Tibial nerve (tissue), 4 donors: ENCODE results near the gene RAB39A. TPM values are rescaled to one million over a fixed set of nuclear protein-coding genes. Genes with fewer than 3 reads are reported as not detected.

Experiments used
- DNase-seq, 2 donors: peaks; one replicate each; pipeline ENCODE4 v3.0.0-alpha.2; 2019; ENCODE audit warnings: low spot score in 2 of 2
- H3K27ac ChIP-seq, 4 donors: fragments of 200-600 bp; sonication (generic) in 3 of 4; one replicate each; pipeline ENCODE4 v1.5.1; 2017 to 2019; ENCODE audit warnings: mild to moderate bottlenecking in 1 of 4
- H3K27me3 ChIP-seq, 2 donors: fragments of 200-600 bp; sonication (generic) in 1 of 2; one replicate each; pipeline versions ENCODE4 v1.5.1 to v1.6.0; 2017 to 2019
- H3K36me3 ChIP-seq, 3 donors: fragments of 200-600 bp; sonication (generic); one replicate each; pipeline ENCODE4 v1.5.1; 2018 to 2019
- H3K4me1 ChIP-seq, 4 donors: fragments of 200-600 bp; sonication (generic) in 3 of 4; one replicate each; pipeline ENCODE4 v1.5.1; 2017 to 2019
- H3K4me3 ChIP-seq, 4 donors: fragments of 200-600 bp; sonication (generic) in 3 of 4; one replicate each; pipeline ENCODE4 v1.5.1; 2017 to 2019; ENCODE audit warnings: mild to moderate bottlenecking in 1 of 4, moderate library complexity in 1 of 4
- H3K9me3 ChIP-seq, 4 donors: fragments of 200-600 bp; sonication (generic) in 3 of 4; one replicate each; pipeline ENCODE4 v1.5.1; 2017 to 2019
- EP300 ChIP-seq, 2 donors: sonication (generic); formaldehyde crosslinking; IDR thresholded peaks; one replicate each; pipeline ENCODE4 v1.6.1; 2017; ENCODE audit warnings: antibody characterized with exemption in 2 of 2, mild to moderate bottlenecking in 1 of 2
- POLR2A ChIP-seq, 2 donors: fragments of 450-650 bp; IDR thresholded peaks; one replicate each; pipeline ENCODE4 v1.6.1; 2017; ENCODE audit warnings: antibody characterized with exemption in 2 of 2, mild to moderate bottlenecking in 2 of 2, moderate library complexity in 2 of 2
- WGBS, 2 donors: methylation state at CpG; one replicate each; pipeline ENCODE4 v1.1.5; 2018; 5-methylcytosine and 5-hydroxymethylcytosine counted together
- total RNA-seq, 4 donors: library from RNA; depleted of rRNA; stranded (reverse); fragments of >200 nt; gene quantifications; one replicate each; pipeline ENCODE4 v1.1.0, GENCODE V29; 2016
- TF ChIP-seq, protein P1 (sequence below), 5 experiments: fragments of 200-600 bp in 3 of 5; fragments of 450-650 bp in 2 of 5; sonication (generic) in 3 of 5; IDR thresholded peaks; one replicate each; pipeline ENCODE4 v1.5.1; 2016 to 2019; ENCODE audit warnings: antibody characterized with exemption in 5 of 5, mild to moderate bottlenecking in 3 of 5, moderate library complexity in 2 of 5

The RAB39A gene
- total RNA-seq, 4 donors from 2014 or later: 0.63 to 2.4 (median 1.5) TPM; not detected in 1

DNA sequence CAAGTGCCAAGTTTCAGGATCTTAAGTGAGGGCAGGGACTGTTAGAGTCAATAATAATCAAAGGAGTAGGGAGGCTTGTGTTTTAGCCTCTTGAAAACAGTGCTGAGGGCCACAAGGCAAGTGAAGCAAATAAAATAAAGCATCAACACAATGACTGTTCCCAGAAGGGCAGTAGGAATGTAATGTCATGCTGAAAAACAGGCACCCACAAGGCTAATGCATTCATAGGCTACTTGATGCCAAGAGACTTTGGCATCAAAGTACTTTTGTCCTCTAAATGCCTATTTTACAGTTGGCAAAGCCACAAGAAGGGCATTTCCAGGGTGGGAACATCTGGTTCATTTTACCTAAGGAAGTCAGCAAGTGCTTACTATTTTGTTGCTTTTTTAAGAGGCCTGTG is 22.9 kb downstream of the RAB39A start:
- no peaks in the 10 kb centered on the region for H3K36me3 ChIP-seq
- no peaks in the 10 kb centered on the region for H3K4me1 ChIP-seq
- H3K4me3 ChIP-seq: no peak overlapping the region
- no peaks in the 10 kb centered on the region for H3K9me3 ChIP-seq
- H3K27ac ChIP-seq: peak overlapping the region in 2 of 4 donors; percentile 31 to 55
- TF ChIP-seq, protein P1, sequence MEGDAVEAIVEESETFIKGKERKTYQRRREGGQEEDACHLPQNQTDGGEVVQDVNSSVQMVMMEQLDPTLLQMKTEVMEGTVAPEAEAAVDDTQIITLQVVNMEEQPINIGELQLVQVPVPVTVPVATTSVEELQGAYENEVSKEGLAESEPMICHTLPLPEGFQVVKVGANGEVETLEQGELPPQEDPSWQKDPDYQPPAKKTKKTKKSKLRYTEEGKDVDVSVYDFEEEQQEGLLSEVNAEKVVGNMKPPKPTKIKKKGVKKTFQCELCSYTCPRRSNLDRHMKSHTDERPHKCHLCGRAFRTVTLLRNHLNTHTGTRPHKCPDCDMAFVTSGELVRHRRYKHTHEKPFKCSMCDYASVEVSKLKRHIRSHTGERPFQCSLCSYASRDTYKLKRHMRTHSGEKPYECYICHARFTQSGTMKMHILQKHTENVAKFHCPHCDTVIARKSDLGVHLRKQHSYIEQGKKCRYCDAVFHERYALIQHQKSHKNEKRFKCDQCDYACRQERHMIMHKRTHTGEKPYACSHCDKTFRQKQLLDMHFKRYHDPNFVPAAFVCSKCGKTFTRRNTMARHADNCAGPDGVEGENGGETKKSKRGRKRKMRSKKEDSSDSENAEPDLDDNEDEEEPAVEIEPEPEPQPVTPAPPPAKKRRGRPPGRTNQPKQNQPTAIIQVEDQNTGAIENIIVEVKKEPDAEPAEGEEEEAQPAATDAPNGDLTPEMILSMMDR (IDR thresholded peaks at IDR 0.05): no peak
- TF ChIP-seq EP300 (IDR thresholded peaks at IDR 0.05): no peak
- no peak for TF ChIP-seq POLR2A (IDR thresholded peaks at IDR 0.05)
- no peaks in the 10 kb centered on the region for H3K27me3 ChIP-seq
- DNase-seq: no peak

GRCh38 chr11:107953446-107953845 is 25.2 kb downstream of the RAB39A start:
- H3K27ac ChIP-seq: no peak overlapping the region
- H3K4me3 ChIP-seq: no peak overlapping the region
- WGBS, 2 donors: 60% methylated on average over 3 of the region's 3 CpGs
- TF ChIP-seq, protein P1 (IDR thresholded peaks at IDR 0.05): no peak
- TF ChIP-seq POLR2A (IDR thresholded peaks at IDR 0.05) (no peak), EP300 (IDR thresholded peaks at IDR 0.05) (no peak)
- H3K4me1 ChIP-seq: peaks cover 0 to 10% (median 0%) of the 10 kb centered on the region in 4 donors
- DNase-seq: no peak
- H3K27me3 ChIP-seq: no peaks in the 10 kb centered on the region
- H3K9me3 ChIP-seq: no peaks in the 10 kb centered on the region
- no peaks in the 10 kb centered on the region for H3K36me3 ChIP-seq

GRCh38 chr11:107956543-107956942 is 28.3 kb downstream of the RAB39A start:
- Histone ChIP-seq H3K4me3 (no peak overlapping the region), H3K36me3 (no peaks in the 10 kb centered on the region), H3K27me3 (no peaks in the 10 kb centered on the region), H3K9me3 (no peaks in the 10 kb centered on the region), H3K27ac (no peak overlapping the region), H3K4me1 (peaks cover 0 to 10% (median 0%) of the 10 kb centered on the region in 4 donors)
- WGBS, 2 donors: 30 to 91% methylated on average over 1 of the region's 1 CpG
- no peak for DNase-seq
- no peak for TF ChIP-seq POLR2A (IDR thresholded peaks at IDR 0.05)

- 4 to 6% methylated on average over 1 of the region's 1 CpG for WGBS, 2 donors
Observed at GRCh38 chr11:107957109-107957588, 28.9 kb downstream of the RAB39A start.

DNA sequence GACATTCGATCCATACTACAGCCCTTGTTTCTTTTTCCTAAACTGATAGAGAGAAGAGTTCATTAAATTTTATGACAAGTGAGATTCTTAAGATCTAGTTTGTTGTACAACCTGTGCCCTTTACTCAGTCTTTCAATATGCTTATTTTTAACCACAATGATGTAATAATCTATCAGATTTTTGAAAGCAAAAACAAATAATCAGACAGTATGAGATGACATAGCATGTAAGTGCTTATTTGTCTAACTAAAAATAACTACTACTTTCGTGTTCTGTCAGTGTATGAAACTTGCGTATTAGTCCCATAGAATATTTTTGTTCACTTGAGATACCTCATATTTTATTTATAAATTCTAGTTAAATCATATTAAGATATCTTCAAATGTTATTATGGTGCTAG is 33.2 kb downstream of the RAB39A start:
- Histone ChIP-seq H3K27ac (no peak overlapping the region), H3K4me3 (no peak overlapping the region), H3K4me1 (peaks cover 0 to 7% (median 0%) of the 10 kb centered on the region in 4 donors), H3K9me3 (no peaks in the 10 kb centered on the region), H3K27me3 (no peaks in the 10 kb centered on the region), H3K36me3 (no peaks in the 10 kb centered on the region)
- TF ChIP-seq POLR2A (IDR thresholded peaks at IDR 0.05) (no peak), EP300 (IDR thresholded peaks at IDR 0.05) (no peak)
- TF ChIP-seq, protein P1 (IDR thresholded peaks at IDR 0.05): no peak
- 69 to 77% methylated on average over 3 of the region's 3 CpGs for WGBS, 2 donors
- DNase-seq: no peak

More at GRCh38 chr11:107957109-107957588, 28.9 kb downstream of the RAB39A start:
- H3K27ac ChIP-seq: no peak overlapping the region
- H3K9me3 ChIP-seq: no peaks in the 10 kb centered on the region
- no peak overlapping the region for H3K4me3 ChIP-seq
- no peaks in the 10 kb centered on the region for H3K36me3 ChIP-seq
- H3K4me1 ChIP-seq: peaks cover 0 to 10% (median 0%) of the 10 kb centered on the region in 4 donors
- peak; percentile 19 to 44 for DNase-seq
- no peaks in the 10 kb centered on the region for H3K27me3 ChIP-seq
- TF ChIP-seq POLR2A (IDR thresholded peaks at IDR 0.05) (no peak), EP300 (IDR thresholded peaks at IDR 0.05) (peak in 1 of 2 donors; percentile 79)
- TF ChIP-seq, protein P1 (IDR thresholded peaks at IDR 0.05): no peak

GRCh38 chr11:107962181-107962580 is 33.9 kb downstream of the RAB39A start:
- 81 to 84% methylated on average over 1 of the region's 1 CpG for WGBS, 2 donors
- no peak overlapping the region for H3K27ac ChIP-seq

More at GRCh38 chr11:107962181-107962580, 33.9 kb downstream of the RAB39A start:
- Histone ChIP-seq H3K9me3 (no peaks in the 10 kb centered on the region), H3K36me3 (no peaks in the 10 kb centered on the region), H3K4me1 (peaks cover 0 to under 1% (median 0%) of the 10 kb centered on the region in 4 donors), H3K4me3 (no peak overlapping the region), H3K27me3 (no peaks in the 10 kb centered on the region)
- TF ChIP-seq, protein P1 (IDR thresholded peaks at IDR 0.05): no peak
- TF ChIP-seq EP300 (IDR thresholded peaks at IDR 0.05) (no peak), POLR2A (IDR thresholded peaks at IDR 0.05) (no peak)
- DNase-seq: no peak
